Neural crest cell (in vitro differentiated cells): ENCODE results near the gene ESRP2. TPM values are rescaled to one million over a fixed set of nuclear protein-coding genes. Genes with fewer than 3 reads are reported as not detected.
A peak's percentile ranks its signal among the peaks of the same experiment; 100 is the strongest.

Source experiments
- DNase-seq: peaks from one replicate; pipeline ENCODE4 v3.0.0; 2021; ENCODE audit warnings: low read depth, mixed read lengths, low spot score
- H3K27ac Mint-ChIP-seq: one replicate; pipeline ENCODE4 v1.8.0; 2021; ENCODE audit warnings: mild to moderate bottlenecking, mixed read lengths; ENCODE audit not compliant: unreplicated experiment
- H3K27me3 Mint-ChIP-seq: 2 replicates; pipeline ENCODE4 v1.8.0; 2021; ENCODE audit warnings: low read depth, mild to moderate bottlenecking, mixed read lengths
- H3K36me3 Mint-ChIP-seq: 2 replicates; pipeline ENCODE4 v1.8.0; 2021; ENCODE audit warnings: low read depth, mild to moderate bottlenecking, mixed read lengths
- H3K4me1 Mint-ChIP-seq: 2 replicates; pipeline ENCODE4 v1.8.0; 2021; ENCODE audit warnings: mixed read lengths
- H3K4me3 Mint-ChIP-seq: one replicate; pipeline ENCODE4 v1.8.0; 2021; ENCODE audit warnings: mild to moderate bottlenecking, mixed read lengths
- H3K9me3 Mint-ChIP-seq: 2 replicates; pipeline ENCODE4 v1.8.0; 2021; ENCODE audit warnings: mixed read lengths
- CTCF ChIP-seq: fragments of 200-600 bp; sonication (generic); conservative IDR thresholded peaks from 2 replicates; pipeline ENCODE4 v1.5.0; 2021; ENCODE audit warnings: antibody characterized with exemption, mild to moderate bottlenecking
- total RNA-seq: library from RNA; stranded (reverse); gene quantifications from 2 replicates; pipeline ENCODE4 v1.2.1, GENCODE V29; 2021

ESRP2 gene
- total RNA-seq, 1 donor from 2014 or later: 0.23 TPM

GRCh38 chr16:68242926-68243858 lies 7.3 kb upstream of the ESRP2 start:
- no peak for DNase-seq
- no peaks in the 10 kb centered on the region for H3K27me3 Mint-ChIP-seq
- peak overlapping the region; percentile 100 for H3K4me3 Mint-ChIP-seq
- no peaks in the 10 kb centered on the region for H3K36me3 Mint-ChIP-seq
- H3K9me3 Mint-ChIP-seq: no peaks in the 10 kb centered on the region
- peaks cover 19% of the 10 kb centered on the region for H3K4me1 Mint-ChIP-seq
- no peak for TF ChIP-seq CTCF
- no peak overlapping the region for H3K27ac Mint-ChIP-seq

GRCh38 chr16:68242085-68242484 lies 6.2 kb upstream of the ESRP2 start:
- H3K4me1 Mint-ChIP-seq: peaks cover 24% of the 10 kb centered on the region
- no peaks in the 10 kb centered on the region for H3K36me3 Mint-ChIP-seq
- H3K27ac Mint-ChIP-seq: no peak overlapping the region
- TF ChIP-seq CTCF: no peak
- peak overlapping the region; percentile 70 for H3K4me3 Mint-ChIP-seq
- no peaks in the 10 kb centered on the region for H3K9me3 Mint-ChIP-seq
- H3K27me3 Mint-ChIP-seq: peaks cover 10% of the 10 kb centered on the region
- DNase-seq: no peak

- no peak for TF ChIP-seq CTCF
- H3K4me1 Mint-ChIP-seq: peaks cover 19% of the 10 kb centered on the region
- H3K27ac Mint-ChIP-seq: no peak overlapping the region
- H3K36me3 Mint-ChIP-seq: peaks cover 3% of the 10 kb centered on the region
- DNase-seq: no peak
- H3K27me3 Mint-ChIP-seq: peaks cover 48% of the 10 kb centered on the region
- H3K4me3 Mint-ChIP-seq: peak overlapping the region; percentile 88
- H3K9me3 Mint-ChIP-seq: no peaks in the 10 kb centered on the region
Measured at GRCh38 chr16:68238029-68238345, 2.1 kb upstream of the ESRP2 start.

- peaks cover 53% of the 10 kb centered on the region for H3K27me3 Mint-ChIP-seq
- H3K9me3 Mint-ChIP-seq: no peaks in the 10 kb centered on the region
- peak; percentile 96 for DNase-seq
- peaks cover 3% of the 10 kb centered on the region for H3K36me3 Mint-ChIP-seq
- TF ChIP-seq CTCF: no peak
- H3K27ac Mint-ChIP-seq: peak overlapping the region; percentile 73
- peak overlapping the region; percentile 88 for H3K4me3 Mint-ChIP-seq
- peaks cover 19% of the 10 kb centered on the region for H3K4me1 Mint-ChIP-seq
Measured at GRCh38 chr16:68237243-68238028, 1.5 kb upstream of the ESRP2 start.

GRCh38 chr16:68236826-68237242 lies 907 bp upstream of the ESRP2 start:
- peaks cover 3% of the 10 kb centered on the region for H3K36me3 Mint-ChIP-seq
- H3K27me3 Mint-ChIP-seq: peaks cover 53% of the 10 kb centered on the region
- TF ChIP-seq CTCF: no peak
- DNase-seq: no peak
- peak overlapping the region; percentile 88 for H3K4me3 Mint-ChIP-seq
- H3K9me3 Mint-ChIP-seq: no peaks in the 10 kb centered on the region
- H3K27ac Mint-ChIP-seq: no peak overlapping the region
- H3K4me1 Mint-ChIP-seq: peaks cover 19% of the 10 kb centered on the region
